Measurements from ENCODE around the gene TIMM44. TPM values are rescaled to one million over a fixed set of nuclear protein-coding genes. Genes with fewer than 3 reads are reported as not detected.

The TIMM44 gene
- total and polyA plus RNA-seq, 4 donors: 17.7 to 35.8 (median 26.6) TPM

- TF ChIP-seq CTCF (IDR thresholded peaks at IDR 0.05; ENCODE audit: low read depth, low read length, missing input control) (no peak), RXRA (IDR thresholded peaks at IDR 0.05) (no peak), SP1 (IDR thresholded peaks at IDR 0.05) (no peak)
Observed at GRCh38 chr19:7913652-7914051, 29.8 kb downstream of the TIMM44 start (continued).

GRCh38 chr19:7912697-7913564, 30.5 kb downstream of the TIMM44 start:
- Histone ChIP-seq H3K27ac (ENCODE audit: low read depth in 1 of 2, low read length in 2 of 2) (no peak overlapping the region), H3K4me3 (ENCODE audit: low read depth in 1 of 3, low read length in 3 of 3) (no peak overlapping the region), H3K4me1 (ENCODE audit: control insufficient read depth in 4 of 4, insufficient read depth in 4 of 4, low read length in 3 of 4) (peaks cover 13 to 34% (median 19%) of the 10 kb centered on the region in 4 donors), H3K9ac (ENCODE audit: low read depth in 1 of 2, low read length in 2 of 2) (no peak overlapping the region), H3K36me3 (ENCODE audit: control insufficient read depth in 4 of 4, insufficient read depth in 3 of 4, low read depth in 1 of 4, low read length in 3 of 4) (peaks cover 0 to 27% (median 11%) of the 10 kb centered on the region in 4 donors), H3K27me3 (ENCODE audit: control insufficient read depth in 4 of 4, insufficient read depth in 4 of 4, low read length in 3 of 4) (no peaks in the 10 kb centered on the region), H3K9me3 (ENCODE audit: control insufficient read depth in 4 of 4, low read length in 3 of 4) (no peaks in the 10 kb centered on the region)
- WGBS: 89% methylated on average over 39 of the region's 39 CpGs
- TF ChIP-seq EGR1 (IDR thresholded peaks at IDR 0.05; ENCODE audit: low read depth in 2 of 2) (no peak), HNF4A (conservative IDR thresholded peaks at IDR 0.05) (no peak), FOXA1 (IDR thresholded peaks at IDR 0.05) (no peak), GABPA (IDR thresholded peaks at IDR 0.05 in 1 of 2, conservative IDR thresholded peaks at IDR 0.05 in 1 of 2) (no peak), MAX (IDR thresholded peaks at IDR 0.05) (no peak), ZBTB33 (IDR thresholded peaks at IDR 0.05) (no peak), YY1 (IDR thresholded peaks at IDR 0.05) (no peak), NR2F2 (IDR thresholded peaks at IDR 0.05) (no peak), FOXA2 (IDR thresholded peaks at IDR 0.05) (no peak), HNF4G (IDR thresholded peaks at IDR 0.05) (no peak), REST (IDR thresholded peaks at IDR 0.05) (no peak), ATF3 (IDR thresholded peaks at IDR 0.05) (no peak)
- DNase-seq (ENCODE audit: low spot score): no peak
